Panc1 (cell line): ENCODE results near the gene SP100. TPM values are rescaled to one million over a fixed set of nuclear protein-coding genes. Genes with fewer than 3 reads are reported as not detected.

Experiments
- ATAC-seq: fragments of 200-7000 bp; cut with Tn5 transposase; 2 replicates; pipeline ENCODE4 v1.9.1; 2020; ENCODE audit warnings: mild to moderate bottlenecking, moderate library complexity
- BruUV-seq: library from RNA; stranded (reverse); fragments of 400-500 nt; replicated peaks from 2 replicates; lab custom pipeline; 2021; lab: Mats Ljungman, UMichigan
- CTCF ChIA-PET: fragments of 300-600 bp; sonication (Branson Sonifier 250); formaldehyde crosslinking; loops from one replicate; lab custom pipeline; 2022; ENCODE audit warnings: antibody characterized with exemption; lab: Charles Lee
- POLR2A ChIA-PET: fragments of 300-600 bp; sonication (Branson Sonifier 250); formaldehyde crosslinking; loops from one replicate; lab custom pipeline; 2022; ENCODE audit warnings: antibody characterized with exemption; lab: Charles Lee
- DNase-seq: peaks from one replicate; pipeline ENCODE4 v3.0.0-alpha.2; 2010; ENCODE audit warnings: low read depth, low spot score
- H3K27ac ChIP-seq: 2 replicates; pipeline ENCODE4 v1.5.1; 2011; ENCODE audit warnings: mild to moderate bottlenecking, low read length, inconsistent platforms
- H3K27me3 ChIP-seq: fragments of 200-500 bp; sonication (Bioruptor generic); 2 replicates; pipeline ENCODE4 v1.6.0; 2014; ENCODE audit warnings: low read length, inconsistent platforms; ENCODE audit not compliant: control insufficient read depth, insufficient read depth
- H3K36me3 ChIP-seq: fragments of 200-500 bp; sonication (Bioruptor generic); 2 replicates; pipeline ENCODE4 v1.5.1; 2014; ENCODE audit warnings: inconsistent platforms, mild to moderate bottlenecking, low read length, moderate library complexity; ENCODE audit not compliant: control insufficient read depth, insufficient read depth
- H3K4me1 ChIP-seq: 2 replicates; pipeline ENCODE4 v1.5.1; 2011; ENCODE audit warnings: inconsistent platforms, mild to moderate bottlenecking, low read length, moderate library complexity; ENCODE audit not compliant: control insufficient read depth, insufficient read depth
- H3K4me3 ChIP-seq, 2 experiments: 2 replicates each; pipeline ENCODE4 v1.5.1; 2011 to 2012; ENCODE audit warnings: low read depth in 2 of 2, low read length in 2 of 2, mild to moderate bottlenecking in 2 of 2, inconsistent platforms in 1 of 2, moderate library complexity in 1 of 2
- H3K9me3 ChIP-seq: fragments of 200-500 bp; sonication (Bioruptor generic); 2 replicates; pipeline ENCODE4 v1.5.1; 2014; ENCODE audit warnings: low read depth, mild to moderate bottlenecking, inconsistent platforms, low read length, moderate library complexity; ENCODE audit not compliant: control insufficient read depth, insufficient read depth
- CTCF ChIP-seq: fragments of 450-650 bp; IDR thresholded peaks from 2 replicates; pipeline ENCODE4 v1.5.1; 2017; ENCODE audit warnings: mild to moderate bottlenecking
- POLR2AphosphoS5 ChIP-seq: IDR thresholded peaks from 2 replicates; pipeline ENCODE4 v1.6.1; 2012; ENCODE audit warnings: mild to moderate bottlenecking, low read depth, low read length, moderate library complexity
- REST ChIP-seq, 2 experiments: IDR thresholded peaks; 2 replicates each; pipeline ENCODE4 v1.6.1; 2011 to 2012; ENCODE audit warnings: low read depth in 2 of 2, control low read depth in 1 of 2, low read length in 1 of 2, mild to moderate bottlenecking in 1 of 2, moderate library complexity in 1 of 2; ENCODE audit not compliant: insufficient read depth in 1 of 2
- SIN3A ChIP-seq: IDR thresholded peaks from 2 replicates; pipeline ENCODE4 v1.6.1; 2012; ENCODE audit warnings: low read depth, mild to moderate bottlenecking, low read length, moderate library complexity, borderline replicate concordance; ENCODE audit not compliant: insufficient read depth
- TCF7L2 ChIP-seq: IDR thresholded peaks from 2 replicates; pipeline ENCODE4 v1.6.1; 2011; ENCODE audit warnings: mild to moderate bottlenecking, low read depth, low read length, inconsistent platforms
- in situ Hi-C: cut with HindIII; loops from 2 replicates; pipeline ENCODE4 v1.10.0; 2016; ENCODE audit warnings: low sequenced_read_pairs, low pct_unique_long_range_greater_than_20kb
- intact Hi-C: fragments of 100-400 bp; cut with micrococcal nuclease; formaldehyde crosslinking; loops from one replicate; pipeline ENCODE4 v1.10.0; 2022; ENCODE audit not compliant: unreplicated experiment
- total RNA-seq: library from RNA; stranded (reverse); gene quantifications from one replicate; pipeline ENCODE4 v1.2.1, GENCODE V29; 2021; ENCODE audit not compliant: unreplicated experiment

The SP100 gene
- total RNA-seq, 1 experiment from 2014 or later = 27.2 TPM

GRCh38 chr2:230455005-230455684 lies 39.1 kb downstream of the SP100 start:
- intact Hi-C loops = no loop called here
- CTCF ChIA-PET = no interaction called here
- Histone ChIP-seq H3K27ac (no peak overlapping the region), H3K4me3 (no peak overlapping the region), H3K9me3 (no peaks in the 10 kb centered on the region; the same call in 1 of the 2 replicates), H3K27me3 (no peaks in the 10 kb centered on the region), H3K4me1 (no peaks in the 10 kb centered on the region), H3K36me3 (no peaks in the 10 kb centered on the region)
- POLR2A ChIA-PET = no interaction called here
- BruUV-seq = no TSS peak
- DNase-seq = no peak
- no peak for TF ChIP-seq REST (IDR thresholded peaks at IDR 0.05; ENCODE audit: insufficient read depth in 1 of 2, low read depth in 2 of 2, low read length in 1 of 2)
- no peak for TF ChIP-seq SIN3A
- no peak for TF ChIP-seq TCF7L2
- TF ChIP-seq POLR2AphosphoS5 = no peak
- TF ChIP-seq CTCF = no peak
- ATAC-seq = no peak
- in situ Hi-C loops = no loop called here

- no peaks in the 10 kb centered on the region for H3K27me3 ChIP-seq
- no peaks in the 10 kb centered on the region for H3K4me1 ChIP-seq
- POLR2A ChIA-PET = no interaction called here
- in situ Hi-C loops (no loop called here), intact Hi-C loops (no loop called here)
- no peak overlapping the region for H3K4me3 ChIP-seq
- DNase-seq (no peak), ATAC-seq (no peak)
- TF ChIP-seq REST (IDR thresholded peaks at IDR 0.05; ENCODE audit: insufficient read depth in 1 of 2, low read depth in 2 of 2, low read length in 1 of 2) (no peak), SIN3A (no peak), TCF7L2 (no peak), POLR2AphosphoS5 (no peak), CTCF (no peak)
- H3K9me3 ChIP-seq = no peaks in the 10 kb centered on the region; the same call in 1 of the 2 replicates
- no peaks in the 10 kb centered on the region for H3K36me3 ChIP-seq
- no TSS peak for BruUV-seq
- H3K27ac ChIP-seq = no peak overlapping the region
- CTCF ChIA-PET = no interaction called here
Measured at GRCh38 chr2:230457073-230457768, 41.2 kb downstream of the SP100 start.
